Dedifferentiated amniotic fluid mesenchymal stem cell (primary cell): ENCODE results near the gene VWA8.
A peak's percentile ranks its signal among the peaks of the same experiment; 100 is the strongest.

ENCODE experiments used
- DNase-seq: peaks from one replicate; pipeline ENCODE4 v3.0.0-alpha.2; 2016; ENCODE audit errors: extremely low spot score

VWA8 gene

DNA sequence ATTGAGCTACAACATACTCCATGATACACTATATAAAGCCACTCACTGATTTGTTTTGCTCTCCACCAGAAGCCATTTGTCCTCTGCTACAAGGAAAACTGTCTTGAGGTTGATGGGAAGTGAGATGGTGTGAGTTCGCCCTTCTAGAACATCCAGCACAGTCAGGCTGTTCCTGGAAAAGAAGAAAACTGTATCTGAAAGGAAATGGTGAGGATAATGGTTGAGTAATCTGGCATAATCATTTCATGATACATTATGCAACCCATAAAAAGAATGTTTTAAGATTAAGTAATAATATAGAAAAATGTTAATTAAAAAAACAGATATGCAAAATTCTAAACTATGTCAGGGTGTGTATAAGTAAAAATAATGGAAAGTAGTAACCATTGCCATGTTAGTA lies 269.6 kb downstream of the VWA8 start:
- DNase-seq: no peak

DNA sequence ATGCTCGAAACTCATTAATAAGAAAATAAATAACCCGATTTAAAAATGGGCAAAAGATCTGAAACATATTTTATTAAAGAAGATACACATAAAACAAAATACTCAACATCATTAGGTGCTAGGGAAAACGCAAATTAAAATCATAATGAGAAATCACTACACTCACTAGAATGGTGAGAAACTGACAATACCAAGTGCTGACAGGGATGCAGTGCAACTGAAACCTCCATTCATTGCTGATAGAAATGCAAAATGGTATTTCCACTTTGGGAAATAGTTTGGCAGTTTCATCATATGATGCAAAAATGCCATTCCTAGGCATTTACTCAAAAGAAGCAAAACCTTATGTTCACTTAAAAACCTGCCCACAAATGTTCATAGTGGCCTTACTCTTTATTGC lies 278.1 kb downstream of the VWA8 start:
- DNase-seq: no peak

DNA sequence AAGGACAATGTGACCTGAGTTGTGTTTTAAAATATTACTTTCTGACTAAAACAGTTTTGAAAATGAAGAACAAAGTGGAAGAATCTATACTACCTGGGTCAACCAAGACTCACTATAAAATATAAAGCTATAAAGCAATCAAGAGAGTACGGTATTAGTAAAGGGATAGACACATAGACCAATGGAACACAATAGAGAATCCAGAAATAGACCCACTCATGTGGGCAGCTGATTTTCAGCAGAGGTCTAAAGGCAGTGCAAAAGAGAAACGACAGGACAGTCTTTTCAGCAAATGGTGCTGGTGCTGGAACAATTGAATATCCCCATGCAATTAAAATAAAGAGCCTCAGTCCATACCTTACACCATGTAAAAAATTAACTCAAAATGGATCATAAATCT lies 278.9 kb downstream of the VWA8 start:
- DNase-seq: no peak

DNA sequence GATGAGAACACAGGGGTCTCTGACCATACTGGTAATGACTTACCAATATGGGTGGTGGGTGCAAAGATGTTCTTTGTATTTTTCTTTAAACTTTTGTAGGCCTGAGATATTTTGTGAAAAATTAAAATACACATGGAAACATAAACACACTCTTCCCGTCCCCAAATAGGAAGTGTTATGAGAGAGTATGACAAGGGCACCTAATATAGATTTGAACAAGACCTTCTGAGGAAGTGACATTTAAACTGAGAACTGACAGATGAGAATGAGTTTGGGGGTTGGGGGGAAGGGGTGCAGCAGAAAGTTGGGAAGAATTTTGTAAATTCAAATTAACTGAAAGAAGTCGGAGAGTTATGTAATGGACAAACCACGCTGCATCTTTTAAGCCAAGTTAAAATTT lies 279.3 kb downstream of the VWA8 start:
- no peak for DNase-seq

DNA sequence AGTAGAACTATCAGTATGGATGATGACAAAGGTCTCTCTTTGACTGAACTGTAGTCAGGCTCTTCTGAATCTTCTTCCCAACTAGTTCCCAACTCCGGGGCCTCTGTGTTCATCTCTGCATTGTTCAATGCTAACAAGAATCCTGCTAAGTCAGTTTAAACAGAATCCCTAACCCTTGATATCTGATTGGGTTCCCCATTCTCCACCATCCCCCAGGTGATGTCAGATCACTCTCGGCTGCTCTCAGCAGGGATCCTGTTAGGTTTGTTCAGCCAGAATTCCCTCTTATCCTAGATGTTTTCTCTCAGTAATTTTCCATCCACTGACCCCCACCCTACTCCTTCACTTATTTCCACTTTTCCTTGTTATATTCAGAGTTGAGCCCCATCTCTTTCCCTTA lies 280.0 kb downstream of the VWA8 start:
- no peak for DNase-seq

DNA sequence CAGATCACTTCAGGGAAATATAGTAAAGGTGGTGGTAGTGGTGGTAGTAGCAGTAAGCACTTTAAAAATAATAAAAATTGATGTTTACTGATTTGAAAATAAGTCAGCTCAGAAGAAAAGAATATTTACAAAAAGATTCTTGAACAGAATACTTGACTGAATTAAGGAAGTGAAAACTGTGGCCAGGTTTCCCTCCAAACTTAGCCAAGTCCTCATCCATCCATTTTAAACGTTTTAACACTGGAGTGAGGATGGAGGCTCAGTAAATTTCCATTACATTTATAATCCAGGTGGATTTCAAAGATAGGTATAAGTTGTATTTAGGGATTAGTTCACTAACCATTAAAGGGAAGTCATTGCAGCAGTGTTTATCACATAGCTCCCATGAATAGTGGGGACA lies 282.1 kb downstream of the VWA8 start:
- no peak for DNase-seq

DNA sequence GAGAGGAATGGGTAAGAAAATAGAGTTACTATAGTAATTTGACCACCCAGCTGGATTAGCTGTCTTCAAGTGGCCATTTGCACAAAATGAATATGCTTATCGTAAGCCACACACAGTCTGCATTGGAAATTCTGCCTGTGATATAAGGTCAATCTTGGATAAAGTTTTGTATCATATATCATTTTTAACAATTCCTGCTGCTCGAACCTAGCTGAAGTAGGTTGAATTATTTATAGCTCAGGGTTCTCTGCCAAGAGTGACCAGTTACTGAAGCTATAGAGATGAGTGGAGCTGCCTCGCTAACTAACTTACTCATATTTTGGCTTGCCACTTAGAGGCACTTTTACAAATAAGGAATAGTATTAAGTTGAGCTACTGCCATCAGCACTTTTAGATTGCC lies 282.7 kb downstream of the VWA8 start:
- no peak for DNase-seq

DNA sequence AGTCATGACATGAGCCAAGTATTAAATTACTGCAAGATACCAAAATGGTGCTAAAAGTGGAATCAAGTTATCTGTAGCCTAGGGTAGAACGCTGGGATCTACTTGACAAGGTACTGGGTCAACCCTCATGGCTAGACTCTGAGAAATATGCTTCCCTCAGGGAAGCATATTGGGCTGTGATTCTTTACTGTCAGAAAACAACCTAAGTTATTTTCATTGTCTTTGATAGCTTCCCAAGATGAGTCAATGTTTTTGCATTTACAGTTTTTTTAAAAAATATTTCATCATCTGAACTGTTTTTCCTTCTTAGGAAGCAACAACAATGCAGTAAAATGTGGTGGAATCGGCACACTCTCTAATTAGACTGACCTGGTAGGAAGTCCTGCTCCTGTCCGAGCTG lies 285.6 kb downstream of the VWA8 start:
- no peak for DNase-seq

DNA sequence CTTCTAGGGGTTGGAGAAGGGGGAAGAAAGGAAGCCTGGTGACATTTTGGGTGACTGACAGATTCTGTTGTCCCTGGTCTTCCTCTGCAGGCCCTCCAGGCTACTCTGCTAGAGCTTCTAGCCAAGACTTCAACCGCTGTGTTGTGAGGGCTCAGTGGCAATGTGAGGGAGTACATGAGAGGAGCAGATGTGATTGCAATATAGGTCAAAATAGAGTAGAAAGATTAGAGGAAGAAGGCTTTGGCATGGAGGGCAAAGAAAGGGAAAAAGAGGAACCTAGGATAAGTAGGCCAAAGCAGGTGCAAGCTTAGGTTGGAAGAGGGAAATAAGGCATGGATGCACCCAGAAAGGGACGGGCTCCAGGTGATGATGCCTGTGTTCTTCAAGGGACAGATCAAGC lies 286.7 kb downstream of the VWA8 start:
- no peak for DNase-seq

DNA sequence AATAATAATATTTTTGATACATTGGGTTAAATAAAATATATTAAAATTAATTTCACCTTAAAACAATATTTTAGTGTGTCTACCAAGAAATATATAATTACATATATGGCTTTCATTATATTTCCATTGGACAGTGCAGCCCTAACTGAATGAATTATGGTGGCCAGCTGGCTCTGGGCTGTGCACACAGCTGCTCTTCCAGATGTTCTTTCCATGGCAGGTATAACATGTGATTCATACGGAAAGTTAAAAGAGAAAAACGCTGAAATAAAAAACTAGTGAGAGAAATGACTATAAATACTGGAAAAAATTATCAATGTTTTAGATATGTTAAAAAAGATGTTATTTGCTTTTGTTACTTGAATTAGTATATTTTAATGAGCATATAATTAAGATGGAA lies 287.3 kb downstream of the VWA8 start:
- no peak for DNase-seq

DNA sequence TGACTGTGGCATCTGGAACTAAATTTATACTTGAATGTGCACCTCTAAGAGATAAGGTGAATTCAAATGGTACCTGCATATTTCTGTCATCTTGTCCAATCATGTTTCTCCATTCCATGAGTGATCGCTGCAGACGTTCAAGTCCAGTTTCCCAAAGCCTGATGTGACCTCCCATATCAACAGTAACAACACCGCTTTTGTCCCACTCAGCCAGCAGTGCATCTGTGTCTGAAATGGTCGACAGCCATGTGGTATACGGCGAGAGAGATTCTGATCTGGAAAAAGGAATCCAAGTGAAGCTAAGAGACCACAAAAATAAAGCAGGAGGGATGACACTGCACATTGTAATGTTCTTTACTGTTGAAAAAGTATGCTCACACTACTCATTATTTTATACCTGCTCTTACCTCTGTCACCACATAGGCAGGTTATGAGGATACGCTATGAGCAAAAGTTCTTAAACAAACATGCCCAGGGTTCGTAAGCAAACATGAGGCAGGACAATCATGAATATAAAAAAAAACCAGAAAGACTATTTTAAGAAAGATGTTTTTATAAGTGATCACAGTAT lies 290.0 kb downstream of the VWA8 start:
- DNase-seq: no peak

DNA sequence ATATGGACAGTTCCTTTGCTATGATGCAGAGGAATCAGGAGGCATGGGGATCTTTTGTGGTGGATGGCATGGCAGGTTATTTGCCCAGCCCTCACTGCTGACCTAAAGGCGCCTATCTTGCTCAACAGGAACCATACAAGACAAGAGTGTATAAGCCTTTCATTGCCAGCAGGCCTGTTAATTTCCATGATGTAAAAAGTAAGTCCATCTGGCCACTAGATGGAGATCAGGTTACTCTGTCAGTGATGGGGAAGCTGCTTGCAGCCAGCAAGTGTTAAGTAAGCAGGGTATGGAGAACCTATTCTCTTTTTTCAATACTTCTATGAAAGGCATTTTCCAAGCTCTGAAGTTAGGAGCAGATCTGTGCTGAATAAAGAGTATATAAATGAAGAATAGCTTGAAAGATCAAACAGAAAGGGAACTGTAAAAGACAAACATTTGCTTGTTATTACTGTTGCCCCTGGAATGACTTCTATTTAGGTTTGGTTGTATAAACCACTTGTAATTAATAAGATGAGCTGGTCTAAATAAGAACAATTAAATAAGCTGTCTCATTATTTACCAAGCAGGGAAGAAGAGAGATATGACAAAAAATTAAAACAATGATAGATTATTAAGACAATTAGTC lies 292.7 kb downstream of the VWA8 start:
- DNase-seq: peak; percentile 95

DNA sequence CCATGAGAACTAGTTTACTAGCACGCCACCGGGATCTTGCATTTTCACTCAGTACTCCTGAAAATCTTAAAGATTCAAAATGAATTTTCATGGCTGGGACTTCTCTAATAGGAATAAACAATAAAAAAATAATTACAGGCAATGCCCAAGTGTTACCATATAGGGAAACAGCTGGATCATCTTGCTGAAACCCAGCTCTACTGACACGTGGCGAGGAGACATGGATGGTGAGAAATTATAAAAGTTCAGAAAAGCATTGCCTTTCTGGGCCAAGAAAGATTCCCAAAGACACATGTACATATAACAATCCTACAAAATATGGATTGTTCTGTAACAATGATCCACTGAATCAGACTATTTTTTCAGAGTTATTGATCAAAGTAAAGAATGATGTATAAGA lies 294.3 kb downstream of the VWA8 start:
- DNase-seq: no peak

DNA sequence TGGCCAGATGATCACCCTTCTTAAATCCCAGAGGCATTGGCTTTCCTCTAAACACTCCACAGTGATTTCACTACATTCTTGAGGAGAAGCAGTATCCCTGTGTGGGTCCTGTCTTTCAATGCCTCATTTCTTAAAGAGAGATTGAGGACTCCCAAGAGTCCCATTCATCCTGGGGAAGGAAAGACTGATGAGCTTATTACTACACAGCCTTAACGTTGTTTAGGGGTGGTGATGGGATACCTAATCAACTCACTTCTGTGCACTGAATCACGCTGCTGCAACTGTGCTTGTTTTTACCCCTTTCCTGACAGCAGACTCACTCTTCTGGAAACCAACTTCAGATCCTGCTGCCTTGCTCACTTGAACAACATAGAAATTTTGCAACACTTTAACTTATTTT lies 300.5 kb downstream of the VWA8 start:
- DNase-seq: no peak

DNA sequence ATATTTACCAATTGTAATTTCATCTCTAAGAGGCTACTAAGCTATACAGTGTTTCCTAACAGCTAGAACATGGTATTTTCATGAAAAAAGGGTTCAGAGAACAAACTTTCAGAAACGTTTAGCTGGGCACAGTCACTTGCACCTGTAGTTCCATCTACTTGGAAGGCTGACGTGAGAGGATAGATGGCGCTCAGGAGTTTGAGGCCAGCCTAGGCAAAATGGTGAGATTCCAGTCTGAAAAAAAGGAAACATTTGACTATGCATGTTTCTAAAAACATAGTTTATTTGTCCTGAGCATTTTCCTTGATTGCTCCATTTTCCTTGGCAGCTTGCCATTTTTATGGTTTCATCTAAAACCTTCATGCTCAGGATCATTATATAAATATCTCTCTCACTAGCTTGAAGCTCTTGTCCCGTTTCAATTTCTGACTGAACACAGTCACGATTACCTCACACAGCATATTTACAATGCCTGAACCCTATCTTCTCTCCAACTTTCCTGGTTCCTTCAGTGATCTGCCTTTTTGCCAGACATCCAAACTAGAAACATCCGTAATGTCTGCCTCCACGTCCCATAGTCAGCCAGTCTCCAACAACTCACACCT lies 302.8 kb downstream of the VWA8 start:
- DNase-seq: peak; percentile 78

DNA sequence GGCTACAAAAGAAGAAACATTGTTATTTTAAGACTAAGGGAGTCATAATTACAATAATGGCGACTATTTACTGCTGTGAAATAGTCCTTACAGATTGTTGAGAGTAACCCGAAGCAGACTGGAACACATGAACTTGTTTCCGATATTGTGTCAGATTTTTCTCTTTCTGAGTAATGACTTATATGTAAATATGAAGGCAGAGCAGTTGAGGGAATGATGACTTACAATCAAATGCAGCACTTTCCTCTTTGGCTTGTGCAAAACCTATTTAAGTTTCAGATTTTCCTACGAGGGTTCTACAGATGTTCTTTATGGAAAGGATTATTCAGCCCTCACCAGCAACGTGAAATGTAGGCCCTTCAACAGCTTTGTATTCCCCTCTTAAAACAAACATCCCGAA lies 304.9 kb downstream of the VWA8 start:
- no peak for DNase-seq

DNA sequence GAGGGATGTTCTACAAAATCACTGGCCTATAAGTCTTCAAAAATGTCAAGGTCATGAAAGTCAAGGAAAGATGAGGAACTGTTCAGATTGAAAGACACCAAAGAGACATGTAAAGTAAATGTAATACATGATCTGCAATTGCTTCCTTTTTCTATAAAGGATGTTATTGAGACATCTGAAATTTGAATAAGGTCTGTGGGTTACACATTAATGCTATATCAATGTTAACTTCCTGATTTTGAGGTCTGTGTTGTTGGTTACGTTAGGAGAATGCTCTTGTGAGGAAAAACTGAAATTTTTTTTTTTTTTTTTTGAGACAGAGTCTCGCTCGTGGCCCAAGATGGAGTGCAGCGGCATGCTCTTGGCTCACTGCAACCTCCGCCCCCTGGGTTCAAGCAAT lies 306.1 kb downstream of the VWA8 start:
- DNase-seq: no peak

DNA sequence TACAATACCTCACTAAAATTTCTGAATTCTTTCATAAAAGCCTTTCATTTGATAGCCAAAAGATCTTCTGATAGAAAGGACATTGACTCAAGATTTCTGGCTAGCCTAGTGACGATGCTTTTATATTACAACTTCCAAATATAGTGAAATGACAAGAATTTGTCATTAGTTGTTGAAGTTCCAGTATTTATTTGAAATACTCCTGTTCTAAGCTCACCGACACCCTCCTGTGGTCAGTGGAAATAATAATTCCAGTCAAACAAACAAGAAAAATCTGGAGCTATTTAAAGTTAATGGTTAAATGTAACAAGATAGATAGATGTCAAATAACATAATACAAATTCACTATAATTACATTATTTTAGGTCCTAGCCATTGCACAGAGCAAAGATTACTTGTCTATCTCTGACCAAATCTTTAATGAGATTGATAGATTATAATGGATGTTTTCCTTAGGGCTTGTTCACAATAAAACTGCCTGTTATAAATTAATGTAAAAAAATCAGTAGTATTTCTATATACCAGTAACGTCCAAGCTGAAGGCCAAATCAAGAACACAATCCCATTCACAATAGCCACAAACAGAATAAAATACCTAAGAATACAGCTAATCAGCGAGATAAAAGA lies 308.1 kb downstream of the VWA8 start:
- DNase-seq: peak; percentile 73

DNA sequence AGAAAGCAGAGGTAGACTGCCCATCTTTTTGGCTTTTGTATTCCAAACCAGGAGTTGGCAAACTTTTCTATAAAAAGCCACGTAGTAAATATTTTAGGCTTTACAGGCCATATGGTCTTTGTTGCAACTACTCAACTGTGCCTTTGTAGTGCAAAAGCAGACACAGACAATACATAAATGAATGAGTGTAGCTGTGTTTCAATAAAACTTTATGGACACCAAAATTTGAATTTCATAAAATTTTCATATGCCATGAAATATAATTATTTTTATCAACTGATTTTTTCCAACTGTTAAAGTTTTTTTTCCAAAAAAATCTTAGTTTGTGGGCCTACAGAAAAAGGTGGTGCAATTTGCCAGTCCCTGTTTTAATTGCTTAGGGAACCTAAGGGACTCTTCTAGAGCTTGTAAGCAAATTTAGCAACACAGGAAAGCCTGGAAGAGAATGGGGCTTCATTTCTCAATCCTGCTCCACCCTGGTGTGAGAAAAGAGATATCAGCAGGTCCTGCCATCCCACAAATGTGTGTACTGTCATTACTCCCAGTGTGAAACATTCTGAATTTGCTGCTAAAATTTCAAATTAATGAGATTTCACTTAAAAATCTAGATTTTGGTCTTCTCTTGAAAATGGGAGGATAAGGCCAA lies 309.4 kb downstream of the VWA8 start:
- DNase-seq: no peak

DNA sequence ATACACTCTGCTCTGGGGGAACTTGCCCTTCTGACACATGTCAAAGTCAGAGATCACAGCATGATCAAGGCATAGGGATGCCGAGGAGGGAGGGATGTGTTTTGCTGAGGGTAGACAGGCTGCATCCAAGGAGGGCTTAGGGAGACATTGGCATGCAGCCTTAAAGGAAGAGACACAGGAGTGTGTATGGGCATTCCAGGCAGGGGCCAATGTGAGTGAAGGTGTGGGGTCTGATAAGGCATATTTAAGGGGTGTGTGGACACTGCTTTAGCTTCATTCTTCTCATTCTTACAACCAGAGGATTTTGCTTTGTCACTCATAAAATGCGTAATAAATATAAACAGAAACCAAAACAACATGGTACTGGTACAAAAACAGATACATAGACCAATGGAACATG lies 310.2 kb downstream of the VWA8 start:
- no peak for DNase-seq

DNA sequence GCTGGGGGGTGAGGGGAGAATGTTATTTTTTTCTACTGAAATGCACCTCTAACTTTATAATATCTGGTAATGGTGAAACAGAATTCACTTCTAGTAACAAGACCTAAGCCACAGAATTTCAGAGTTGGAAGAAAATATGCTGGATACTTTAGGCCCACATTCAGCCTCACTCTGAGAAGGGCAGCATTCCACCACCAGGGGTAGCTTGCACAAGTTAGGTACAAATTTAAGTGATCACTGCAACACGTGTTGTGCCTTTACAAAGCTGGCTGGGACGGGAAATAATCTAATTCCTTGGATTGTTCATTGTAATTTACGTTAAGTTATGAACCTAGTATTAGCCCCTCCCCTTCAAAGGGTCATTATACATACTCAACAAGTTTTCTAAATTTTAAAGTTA lies 311.2 kb downstream of the VWA8 start:
- no peak for DNase-seq

DNA sequence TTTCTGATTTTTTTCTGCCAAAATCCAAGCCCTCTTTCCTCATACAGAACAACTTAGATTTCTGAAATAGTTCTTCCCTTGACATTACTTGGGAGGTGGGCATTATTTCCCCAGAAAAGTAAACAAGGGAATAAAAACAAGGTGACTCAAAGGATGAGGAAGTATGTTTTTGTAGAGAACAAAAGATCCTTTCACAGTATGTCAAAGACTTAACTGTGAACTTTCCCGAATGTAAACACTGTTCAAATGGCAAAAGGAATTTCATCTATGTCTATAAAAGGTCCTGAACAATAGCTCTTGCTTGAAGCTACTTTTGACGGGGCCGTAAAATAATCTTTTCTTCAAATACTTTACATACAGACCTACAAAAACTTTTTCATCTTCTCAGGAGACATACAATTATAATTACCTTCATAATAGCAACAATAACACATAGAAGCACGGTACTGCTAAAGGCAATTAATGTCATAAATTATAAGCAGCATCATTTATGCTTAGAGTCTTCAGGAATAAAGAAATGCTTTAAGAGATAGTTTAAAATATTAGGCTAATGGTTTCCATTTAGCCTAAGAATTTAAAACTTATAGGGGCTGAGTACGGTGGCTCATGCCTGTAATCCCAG lies 312.5 kb downstream of the VWA8 start:
- DNase-seq: no peak
